Breast epithelium (tissue), 3 donors: ENCODE data around the gene ZNF775.

Experiments used
- POLR2A ChIP-seq: fragments of 450-650 bp; IDR thresholded peaks from one replicate; pipeline ENCODE4 v1.6.1; 2016; ENCODE audit warnings: antibody characterized with exemption, mild to moderate bottlenecking, moderate library complexity
- TF ChIP-seq, protein P1 (sequence below), 3 donors: fragments of 450-650 bp; IDR thresholded peaks; one replicate each; pipeline ENCODE4 v1.5.1; 2016 to 2017; ENCODE audit warnings: antibody characterized with exemption in 3 of 3, mild to moderate bottlenecking in 3 of 3, moderate library complexity in 3 of 3

DNA sequence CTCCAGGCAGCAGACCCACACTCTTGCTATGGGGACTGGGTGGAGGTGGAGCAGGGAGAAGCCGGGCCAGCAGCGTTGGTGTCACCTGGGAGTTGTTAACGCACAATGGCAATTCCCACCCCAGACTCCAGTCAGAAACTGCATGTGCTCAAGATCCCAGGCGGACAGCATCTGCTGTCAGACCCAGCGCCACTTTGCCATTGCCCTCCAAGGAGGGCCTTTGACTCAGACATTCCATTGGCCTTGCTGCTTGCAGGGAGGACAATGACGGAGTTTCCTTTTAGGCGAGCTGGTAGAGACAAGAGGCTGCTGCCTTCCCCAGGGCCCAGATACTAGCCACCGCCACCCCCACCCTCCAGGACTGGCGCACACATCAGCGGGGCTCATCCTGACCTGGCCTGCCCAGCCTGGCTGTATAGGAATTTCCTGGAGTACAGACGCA lies 34.5 kb downstream of the ZNF775 start:
- TF ChIP-seq, protein P1, sequence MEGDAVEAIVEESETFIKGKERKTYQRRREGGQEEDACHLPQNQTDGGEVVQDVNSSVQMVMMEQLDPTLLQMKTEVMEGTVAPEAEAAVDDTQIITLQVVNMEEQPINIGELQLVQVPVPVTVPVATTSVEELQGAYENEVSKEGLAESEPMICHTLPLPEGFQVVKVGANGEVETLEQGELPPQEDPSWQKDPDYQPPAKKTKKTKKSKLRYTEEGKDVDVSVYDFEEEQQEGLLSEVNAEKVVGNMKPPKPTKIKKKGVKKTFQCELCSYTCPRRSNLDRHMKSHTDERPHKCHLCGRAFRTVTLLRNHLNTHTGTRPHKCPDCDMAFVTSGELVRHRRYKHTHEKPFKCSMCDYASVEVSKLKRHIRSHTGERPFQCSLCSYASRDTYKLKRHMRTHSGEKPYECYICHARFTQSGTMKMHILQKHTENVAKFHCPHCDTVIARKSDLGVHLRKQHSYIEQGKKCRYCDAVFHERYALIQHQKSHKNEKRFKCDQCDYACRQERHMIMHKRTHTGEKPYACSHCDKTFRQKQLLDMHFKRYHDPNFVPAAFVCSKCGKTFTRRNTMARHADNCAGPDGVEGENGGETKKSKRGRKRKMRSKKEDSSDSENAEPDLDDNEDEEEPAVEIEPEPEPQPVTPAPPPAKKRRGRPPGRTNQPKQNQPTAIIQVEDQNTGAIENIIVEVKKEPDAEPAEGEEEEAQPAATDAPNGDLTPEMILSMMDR (IDR thresholded peaks at IDR 0.05) = no peak
- TF ChIP-seq POLR2A = no peak
